GM10847 (cell line): ENCODE results near the gene CCDC167.

ENCODE experiments used
- POLR2A ChIP-seq: IDR thresholded peaks from 2 replicates; pipeline ENCODE4 v1.6.1; 2011; ENCODE audit not compliant: insufficient read length; ENCODE audit errors: extremely low read depth

Gene CCDC167

DNA sequence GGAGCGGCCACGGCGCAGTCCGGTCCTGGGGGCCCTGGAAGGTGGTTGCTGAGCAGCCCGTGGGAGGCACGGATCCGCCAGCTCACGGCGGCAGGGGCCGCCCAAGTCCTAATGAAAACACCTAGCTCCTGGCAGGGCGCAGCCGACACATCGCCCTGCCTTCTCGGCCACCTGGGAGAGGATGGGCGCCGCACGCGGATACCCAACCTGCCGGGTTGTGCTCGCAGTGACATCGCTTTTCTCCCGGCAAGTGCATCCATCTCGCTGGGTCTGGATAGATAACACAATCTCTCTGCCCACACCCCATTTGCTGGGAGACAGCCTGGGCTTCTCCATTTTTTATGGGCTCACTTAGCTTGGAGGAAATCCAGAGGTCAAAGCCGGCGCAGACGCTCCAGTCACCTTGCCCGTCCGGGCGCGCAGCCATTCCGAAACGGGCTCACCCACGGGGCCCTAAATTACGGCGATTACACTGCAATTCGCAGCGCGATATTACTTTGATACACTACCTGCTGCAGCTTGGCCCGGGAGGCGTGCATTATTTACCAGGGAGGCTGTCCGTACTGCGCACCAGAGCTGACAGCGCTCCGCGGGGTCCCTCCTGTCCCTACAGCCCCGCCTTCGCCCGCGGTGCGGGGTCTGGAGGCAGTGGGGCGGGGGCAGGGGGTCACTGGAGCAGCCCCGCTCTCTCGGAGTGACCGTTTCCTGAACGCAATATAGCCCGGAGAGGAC, 36.2 kb upstream of the CCDC167 start:
- TF ChIP-seq POLR2A, result no peak

DNA sequence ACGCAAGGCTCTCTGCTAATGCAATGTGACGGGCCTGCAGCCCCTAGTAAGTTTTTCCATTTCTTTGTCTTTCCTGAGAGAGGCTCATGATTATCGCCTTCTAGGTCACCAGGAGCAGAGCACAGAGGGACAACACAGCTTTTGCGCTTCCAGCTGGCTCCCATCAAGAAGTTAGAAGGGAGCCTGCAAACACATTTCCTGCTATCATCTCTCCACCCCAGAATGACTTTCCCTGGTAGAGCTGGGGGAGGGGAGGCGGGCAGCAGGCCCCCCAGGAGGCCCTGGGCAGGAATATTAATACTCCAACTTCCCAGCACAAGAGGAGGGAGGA, 35.7 kb upstream of the CCDC167 start:
- TF ChIP-seq POLR2A, result no peak

DNA sequence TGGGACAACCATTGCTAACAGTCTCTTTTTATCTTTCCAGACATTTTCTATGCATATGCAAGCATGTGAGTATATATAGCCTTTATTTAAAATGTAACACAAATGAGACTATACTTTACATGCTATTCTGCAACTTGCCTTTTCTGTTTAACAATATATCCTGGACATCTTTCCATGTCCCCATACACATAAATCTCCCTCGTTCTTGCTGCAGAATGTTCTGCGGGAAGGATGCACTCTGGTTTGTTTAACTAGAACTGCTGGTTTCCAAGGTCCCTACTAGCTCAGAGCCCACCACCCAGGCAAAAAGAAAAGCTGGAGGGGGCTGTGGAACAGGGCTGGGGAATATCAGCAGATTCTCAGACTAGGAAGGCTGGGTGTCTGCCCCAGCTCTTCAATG, 35.2 kb upstream of the CCDC167 start:
- no peak for TF ChIP-seq POLR2A

DNA sequence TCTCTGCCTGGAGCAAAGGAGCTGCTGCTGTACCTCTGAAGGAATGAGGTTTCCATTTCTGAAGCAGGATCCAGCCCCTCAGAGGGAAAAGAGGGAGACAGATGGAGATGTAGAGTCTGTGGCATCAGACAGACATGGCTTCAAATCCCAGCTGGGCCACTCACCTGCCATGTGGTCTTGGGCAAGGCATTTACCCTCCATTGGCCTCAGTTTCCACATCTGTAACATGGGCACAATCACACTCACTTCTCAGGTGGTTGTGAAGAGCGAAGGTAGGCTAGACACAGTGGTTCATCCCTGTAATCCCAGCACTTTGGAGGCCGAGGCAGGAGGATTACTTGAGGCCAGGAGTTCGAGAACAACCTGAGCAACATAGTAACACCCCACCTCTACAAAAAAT, 32.4 kb upstream of the CCDC167 start:
- TF ChIP-seq POLR2A, result no peak

DNA sequence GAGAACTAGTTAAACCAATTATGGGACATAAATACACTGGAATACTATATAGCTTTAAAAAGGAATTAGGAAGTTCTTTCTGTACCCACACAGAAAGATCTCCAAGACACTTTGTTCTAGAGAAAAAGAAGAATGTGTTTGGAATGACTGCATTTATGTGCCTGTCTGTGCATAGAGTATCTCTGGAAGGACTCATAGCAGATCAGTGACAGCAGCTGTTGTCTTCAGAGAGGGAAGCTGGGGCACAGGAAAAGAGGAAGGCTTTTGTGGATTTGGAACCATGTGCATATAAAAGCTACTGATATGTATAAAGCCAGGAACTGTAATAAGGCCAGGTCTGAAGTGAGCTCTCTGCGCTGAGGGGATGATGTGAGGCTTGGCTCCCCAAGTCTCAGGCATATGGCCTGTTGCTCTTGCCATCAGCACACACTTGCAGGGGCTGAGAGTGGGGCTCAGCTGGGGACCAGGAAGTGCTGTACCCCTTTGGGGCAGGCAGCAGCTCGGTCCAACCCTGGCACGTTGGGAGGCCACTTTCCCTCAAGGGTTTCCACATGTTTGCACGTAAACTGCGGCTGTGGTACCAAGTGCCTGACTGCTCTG, 31.8 kb upstream of the CCDC167 start:
- no peak for TF ChIP-seq POLR2A

DNA sequence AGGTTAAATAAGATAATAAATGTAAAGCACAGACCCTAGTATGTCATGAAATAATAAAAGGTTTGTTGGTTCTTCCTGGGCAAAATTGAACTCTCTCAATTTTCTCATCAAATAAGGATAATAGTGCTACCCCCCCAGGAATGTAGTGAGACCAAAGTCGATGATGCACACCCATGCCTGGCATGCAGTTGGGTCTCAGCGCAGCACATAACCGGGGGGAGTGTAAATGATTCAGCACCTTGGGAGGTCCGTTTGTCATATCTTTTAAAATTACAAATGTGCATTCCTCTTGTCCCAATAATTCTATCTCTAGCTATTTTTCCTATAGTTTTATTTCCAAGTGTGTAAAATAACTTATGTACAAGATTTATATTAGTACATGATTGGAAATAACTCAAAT, 31.3 kb upstream of the CCDC167 start:
- no peak for TF ChIP-seq POLR2A

DNA sequence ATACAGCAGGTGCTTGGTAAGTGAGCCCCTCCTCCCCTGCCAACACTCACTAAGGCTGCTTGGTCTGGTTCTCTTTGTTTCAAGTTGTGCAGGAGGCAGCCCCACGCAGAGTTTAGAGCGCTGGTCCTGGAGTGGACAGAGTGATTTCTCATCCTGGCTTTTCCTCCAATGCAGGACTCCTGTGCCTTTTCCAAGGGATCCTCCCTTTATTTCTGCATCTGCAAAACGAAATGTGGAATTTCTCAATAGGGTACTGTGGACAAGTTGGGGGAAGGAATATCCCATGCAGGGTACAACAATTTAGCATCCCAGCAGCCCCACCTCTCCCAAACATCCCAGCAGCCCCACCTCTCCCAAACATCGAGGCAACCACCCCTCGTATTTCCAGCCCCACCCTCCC, 30.6 kb upstream of the CCDC167 start:
- no peak for TF ChIP-seq POLR2A

DNA sequence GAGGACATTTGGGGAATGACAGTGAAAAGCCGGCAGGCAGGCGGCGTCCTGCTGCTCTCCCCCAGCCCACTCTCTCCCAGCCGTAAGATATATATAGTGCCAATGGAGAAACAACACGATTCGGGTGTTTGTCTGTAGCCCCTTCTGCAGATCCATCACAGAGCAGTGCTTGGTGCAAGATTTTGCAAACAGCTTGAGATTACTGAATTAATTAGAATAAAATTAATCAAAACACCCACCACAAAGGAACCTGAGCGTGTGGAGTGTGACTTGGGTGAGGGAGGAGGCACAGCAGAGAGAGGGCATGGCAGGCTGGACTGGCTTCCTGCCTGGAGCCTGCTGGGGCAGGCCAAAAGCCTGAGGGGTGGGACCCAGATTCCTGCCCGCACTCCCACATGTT, 28.8 kb upstream of the CCDC167 start:
- TF ChIP-seq POLR2A, result no peak

DNA sequence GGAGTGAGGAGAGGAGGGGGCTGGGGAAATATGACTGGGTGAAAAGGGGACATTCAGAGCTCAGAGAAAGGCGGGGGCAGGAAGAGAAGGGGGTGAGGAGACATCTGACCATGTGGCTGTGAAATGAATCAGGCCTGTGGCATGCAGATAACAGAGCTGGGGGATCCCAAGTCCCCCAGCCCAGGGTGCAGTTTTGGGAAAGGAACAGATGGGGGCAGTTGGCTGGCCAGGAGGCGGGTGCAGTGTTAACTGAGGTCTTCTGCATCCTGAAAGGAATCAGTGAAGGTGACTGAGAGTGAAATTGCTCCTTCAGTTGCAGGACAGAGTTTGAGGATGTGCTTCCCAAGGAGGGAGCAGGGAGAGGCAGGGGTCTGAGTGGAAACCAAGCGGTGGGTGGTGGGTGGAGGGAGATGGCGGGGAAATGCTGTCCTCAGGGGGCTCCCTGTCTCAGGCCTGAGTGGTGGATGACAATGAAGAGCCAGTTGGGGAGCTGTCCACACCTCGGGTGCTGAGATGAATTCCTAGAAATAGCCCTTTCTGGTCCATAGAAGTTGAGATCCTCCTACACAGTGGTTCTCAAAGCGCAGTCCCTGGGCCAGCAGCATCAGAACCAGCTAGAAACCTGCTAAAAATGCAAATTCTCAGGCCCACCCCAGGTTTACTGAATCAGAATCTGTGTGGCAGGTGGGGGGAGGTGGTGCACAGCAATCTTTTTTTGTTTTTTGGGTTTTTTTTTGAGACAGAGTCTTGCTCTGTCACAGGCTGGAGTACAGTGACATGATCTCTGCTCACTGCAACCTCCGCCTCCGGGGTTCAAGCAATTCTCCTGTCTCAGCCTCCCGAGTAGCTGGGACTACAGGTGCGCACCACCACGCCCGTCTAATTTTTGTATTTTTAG, 26.0 kb upstream of the CCDC167 start:
- TF ChIP-seq POLR2A, result no peak

DNA sequence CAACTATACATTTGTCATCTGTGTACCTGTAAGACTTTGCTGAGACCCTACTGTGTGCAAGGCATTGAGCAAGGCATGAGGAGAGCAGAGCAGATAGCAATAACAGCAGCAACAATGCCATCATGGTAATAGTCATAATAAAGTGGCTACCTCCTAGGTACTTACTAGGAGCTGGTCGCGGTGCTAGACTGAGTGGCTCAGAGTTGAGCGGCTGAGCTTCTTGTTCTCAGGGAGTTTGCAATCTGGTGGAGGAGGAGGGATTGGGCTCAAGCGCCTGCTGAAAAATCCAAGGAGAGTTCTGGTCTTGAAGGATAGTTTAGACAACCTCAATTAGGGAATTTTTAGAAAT, 25.3 kb upstream of the CCDC167 start:
- no peak for TF ChIP-seq POLR2A

DNA sequence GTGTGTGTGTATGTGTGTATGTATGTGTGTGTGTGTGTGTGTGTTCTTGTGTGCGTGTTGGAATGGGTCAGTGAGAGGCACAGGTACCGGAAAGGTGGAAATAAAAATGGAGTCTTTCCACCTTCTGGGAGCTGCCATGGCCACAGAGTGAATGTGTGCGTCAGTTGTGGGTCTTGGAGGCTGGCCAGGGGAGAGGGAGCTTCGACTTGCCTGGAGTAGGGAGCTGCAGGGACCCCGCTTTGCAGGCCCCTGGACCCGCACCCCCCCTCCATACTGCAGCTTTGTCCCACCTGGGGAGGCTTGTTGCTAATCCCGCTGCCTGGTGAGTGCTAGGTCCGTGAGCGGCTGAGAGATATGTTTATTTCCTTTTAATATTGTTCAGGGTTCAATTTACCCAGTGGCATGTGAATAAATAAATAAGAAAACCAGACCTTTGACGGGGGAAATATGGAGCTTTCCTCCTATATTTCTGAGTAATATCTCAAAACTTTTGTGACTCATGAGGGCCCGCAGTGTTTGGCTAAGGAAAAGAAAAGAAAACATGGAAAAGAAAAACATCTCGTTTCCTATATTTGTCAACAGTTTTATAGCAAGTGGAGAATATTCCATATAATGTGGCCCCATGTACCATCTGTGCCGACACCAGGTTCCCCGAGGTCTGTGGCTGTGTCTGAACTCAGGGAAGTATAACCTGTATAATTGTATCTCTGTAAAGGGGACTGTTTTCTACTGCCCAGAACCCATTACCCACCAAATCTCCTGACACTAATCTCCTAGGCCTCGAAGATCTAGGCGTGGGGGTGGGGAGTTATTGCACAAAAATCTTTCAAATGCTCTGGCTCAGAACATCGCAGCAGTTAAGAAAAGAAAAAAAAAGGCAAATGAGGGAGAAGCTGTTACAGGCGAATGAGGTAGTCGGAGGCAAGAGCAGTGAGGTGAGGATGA, 24.6 kb upstream of the CCDC167 start:
- no peak for TF ChIP-seq POLR2A

DNA sequence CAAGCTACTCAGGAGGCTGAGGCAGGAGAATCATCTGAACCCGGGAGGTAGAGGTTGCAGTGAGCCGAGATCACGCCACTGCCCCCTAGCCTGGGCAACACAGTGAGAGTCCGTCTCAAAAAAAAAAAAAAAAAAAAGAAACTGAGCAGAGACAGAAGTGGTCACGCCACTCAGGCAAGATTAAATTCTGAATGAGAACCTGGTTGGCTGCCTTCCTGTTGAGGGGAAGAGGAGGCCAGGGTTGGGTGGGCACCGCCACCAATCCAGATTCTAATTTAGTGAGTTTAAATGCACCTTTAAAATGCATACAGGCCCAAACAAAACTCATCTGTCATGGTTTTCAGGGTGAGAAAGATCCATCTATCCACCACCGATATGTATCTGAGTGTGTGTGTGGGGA, 23.7 kb upstream of the CCDC167 start:
- TF ChIP-seq POLR2A, result no peak

DNA sequence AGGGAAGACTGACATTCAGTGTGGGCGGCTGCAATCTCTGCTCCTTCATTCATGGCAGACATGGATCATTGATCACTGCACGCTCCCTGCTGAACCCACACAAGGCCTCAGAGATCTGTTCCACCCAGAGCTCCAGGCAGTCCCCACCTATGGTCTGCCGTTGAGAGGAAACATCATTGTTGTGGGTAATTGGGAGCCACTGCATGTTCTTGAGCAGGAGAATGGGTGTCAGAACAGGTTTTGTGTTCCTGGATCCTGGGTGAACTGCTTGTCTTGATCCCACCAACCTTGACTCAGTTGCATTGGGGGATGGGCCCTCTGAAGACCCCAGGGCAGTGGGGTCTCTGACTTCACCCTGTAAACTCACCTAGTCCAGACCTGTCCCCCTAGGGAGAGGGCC, 23.1 kb upstream of the CCDC167 start:
- no peak for TF ChIP-seq POLR2A

DNA sequence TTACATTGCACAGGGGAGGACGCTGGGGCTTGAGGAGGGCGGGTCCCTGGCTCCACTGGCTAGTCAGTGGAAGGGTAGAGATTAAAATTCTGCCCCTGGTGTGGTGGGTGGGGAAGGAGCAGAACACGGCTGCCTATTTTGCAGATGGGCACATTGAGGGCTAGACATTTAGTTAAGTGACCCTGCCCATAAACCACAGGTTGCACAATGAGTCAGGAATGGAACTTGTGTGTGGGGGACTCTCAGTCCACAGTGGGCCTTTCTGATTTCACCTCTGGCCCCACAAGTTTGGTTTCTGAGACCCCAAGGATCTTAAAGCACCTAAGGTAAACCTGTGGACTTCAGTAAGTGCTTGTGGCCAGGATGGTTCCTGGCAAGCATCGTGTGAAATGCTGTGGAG, 22.0 kb upstream of the CCDC167 start:
- TF ChIP-seq POLR2A, result no peak

DNA sequence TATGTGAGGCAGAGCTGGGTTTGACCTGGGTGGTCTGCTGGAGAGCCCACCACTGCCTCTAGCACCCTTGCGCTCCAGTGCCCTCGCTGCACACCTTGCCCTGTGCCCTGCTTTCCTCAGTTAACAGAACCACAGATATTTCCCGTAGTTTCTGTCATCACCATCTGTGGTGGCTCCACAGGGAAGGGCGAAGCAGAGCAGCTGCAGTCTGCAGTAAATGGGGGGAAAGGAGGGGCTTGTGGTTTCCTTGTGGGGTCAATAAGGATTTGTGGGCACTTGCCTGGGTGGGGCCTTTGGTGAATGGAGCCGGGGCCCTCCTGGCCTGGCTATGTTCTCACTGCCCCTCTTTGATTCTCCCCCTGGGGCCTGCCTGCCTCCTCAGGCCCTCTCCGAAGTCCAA, 21.2 kb upstream of the CCDC167 start:
- TF ChIP-seq POLR2A, result no peak
